GM23338 (cell line): ENCODE data around the gene PAX3. TPM values are rescaled to one million over a fixed set of nuclear protein-coding genes. Genes with fewer than 3 reads are reported as not detected.

Source experiments
- ATAC-seq: fragments of 200-7000 bp; cut with Tn5 transposase; 3 replicates; pipeline ENCODE4 v1.9.1; 2020
- DNase-seq: peaks from one replicate; pipeline ENCODE4 v3.0.0-alpha.2; 2015; ENCODE audit warnings: low spot score
- H2AFZ ChIP-seq: fragments of 200-600 bp; sonication (generic); 2 replicates; pipeline ENCODE4 v1.8.0; 2016; ENCODE audit warnings: antibody characterized with exemption, mild to moderate bottlenecking, moderate library complexity
- H3F3A ChIP-seq: fragments of 200-600 bp; sonication (generic); replicated peaks from 2 replicates; pipeline ENCODE4 v1.8.0; 2017; ENCODE audit warnings: antibody characterized with exemption, mixed run types, low read depth
- H3K27ac ChIP-seq: fragments of 200-600 bp; sonication (generic); 2 replicates; pipeline ENCODE4 v1.6.1; 2016; ENCODE audit warnings: low read depth
- H3K27me3 ChIP-seq: fragments of 200-600 bp; sonication (generic); 2 replicates; pipeline ENCODE4 v1.8.0; 2016; ENCODE audit warnings: mild to moderate bottlenecking, mixed run types, moderate library complexity; ENCODE audit not compliant: insufficient read depth
- H3K36me3 ChIP-seq: fragments of 200-600 bp; sonication (generic); 2 replicates; pipeline ENCODE4 v1.8.0; 2016; ENCODE audit warnings: mild to moderate bottlenecking; ENCODE audit not compliant: insufficient read depth
- H3K4me1 ChIP-seq: fragments of 200-600 bp; sonication (generic); 2 replicates; pipeline ENCODE4 v1.8.0; 2016; ENCODE audit warnings: mild to moderate bottlenecking, moderate library complexity; ENCODE audit not compliant: insufficient read depth
- H3K4me2 ChIP-seq: fragments of 200-600 bp; sonication (generic); 2 replicates; pipeline ENCODE4 v1.7.1; 2017; ENCODE audit warnings: mixed run types
- H3K4me3 ChIP-seq: fragments of 200-600 bp; sonication (generic); 2 replicates; pipeline ENCODE4 v1.6.1; 2016; ENCODE audit warnings: mixed run types
- H3K79me2 ChIP-seq: fragments of 200-600 bp; sonication (generic); replicated peaks from 2 replicates; pipeline ENCODE4 v1.8.0; 2017; ENCODE audit warnings: mild to moderate bottlenecking; ENCODE audit not compliant: insufficient read depth
- H3K9me2 ChIP-seq: fragments of 200-600 bp; sonication (generic); 2 replicates; pipeline ENCODE4 v1.8.0; 2017; ENCODE audit not compliant: insufficient read depth
- H4K20me1 ChIP-seq: fragments of 200-600 bp; sonication (generic); replicated peaks from 2 replicates; pipeline ENCODE4 v1.8.0; 2017; ENCODE audit warnings: mild to moderate bottlenecking; ENCODE audit not compliant: insufficient read depth
- H3K27ac Mint-ChIP-seq: 2 replicates; pipeline ENCODE4 v1.8.0; 2020; ENCODE audit warnings: inconsistent platforms, mild to moderate bottlenecking, moderate library complexity, mixed read lengths
- H3K27me3 Mint-ChIP-seq: 3 replicates; pipeline ENCODE4 v1.8.0; 2022; ENCODE audit warnings: low read depth, mild to moderate bottlenecking, moderate library complexity, mixed read lengths, inconsistent platforms; ENCODE audit not compliant: insufficient read depth, poor library complexity
- H3K36me3 Mint-ChIP-seq: 3 replicates; pipeline ENCODE4 v1.8.0; 2021; ENCODE audit warnings: low read depth, mild to moderate bottlenecking, inconsistent platforms, moderate library complexity, mixed read lengths
- H3K4me1 Mint-ChIP-seq: 3 replicates; pipeline ENCODE4 v1.8.0; 2020; ENCODE audit warnings: mild to moderate bottlenecking, inconsistent platforms, mixed read lengths
- H3K4me3 Mint-ChIP-seq: 3 replicates; pipeline ENCODE4 v1.8.0; 2021; ENCODE audit warnings: moderate library complexity, mild to moderate bottlenecking, inconsistent platforms, mixed read lengths
- H3K9me3 Mint-ChIP-seq: 3 replicates; pipeline ENCODE4 v1.8.0; 2020; ENCODE audit warnings: moderate library complexity, mild to moderate bottlenecking, inconsistent platforms, mixed read lengths
- CREB1 ChIP-seq: fragments of 250-450 bp; sonication (Bioruptor Pico); IDR thresholded peaks from 2 replicates; pipeline ENCODE4 v1.5.0; 2020; ENCODE audit warnings: low read depth, mild to moderate bottlenecking, moderate library complexity
- CTCF ChIP-seq, 2 experiments: fragments of 200-600 bp in 1 of 2; sonication (generic) in 1 of 2; conservative IDR thresholded peaks; 2 replicates each; pipeline versions ENCODE4 v1.5.1 to v1.6.1; 2016 to 2017; ENCODE audit warnings: antibody characterized with exemption in 2 of 2, low read depth in 2 of 2, mild to moderate bottlenecking in 2 of 2, moderate library complexity in 1 of 2
- ETS1 ChIP-seq: IDR thresholded peaks from 2 replicates; pipeline ENCODE4 v1.6.1; 2016; ENCODE audit warnings: antibody characterized with exemption
- EZH2 ChIP-seq: fragments of 200-600 bp; sonication (generic); IDR thresholded peaks from one replicate; pipeline ENCODE4 v1.8.0; 2017; ENCODE audit warnings: antibody characterized with exemption, mild to moderate bottlenecking, low read depth; ENCODE audit not compliant: unreplicated experiment
- EZH2phosphoT487 ChIP-seq: fragments of 200-600 bp; sonication (generic); IDR thresholded peaks from one replicate; pipeline ENCODE4 v1.8.1; 2018; ENCODE audit warnings: antibody characterized with exemption; ENCODE audit not compliant: unreplicated experiment
- JUNB ChIP-seq: IDR thresholded peaks from one replicate; pipeline ENCODE4 v1.6.1; 2016; ENCODE audit warnings: antibody characterized with exemption; ENCODE audit not compliant: unreplicated experiment
- NANOG ChIP-seq: IDR thresholded peaks from 2 replicates; pipeline ENCODE4 v1.6.1; 2016; ENCODE audit warnings: antibody characterized with exemption, borderline replicate concordance
- POLR2AphosphoS5 ChIP-seq: IDR thresholded peaks from 2 replicates; pipeline ENCODE4 v1.6.1; 2016; ENCODE audit warnings: antibody characterized with exemption, low read depth
- STAT1 ChIP-seq: IDR thresholded peaks from one replicate; pipeline ENCODE4 v1.6.1; 2016; ENCODE audit warnings: antibody characterized with exemption; ENCODE audit not compliant: unreplicated experiment
- ZNF114 ChIP-seq: fragments of 250-450 bp; sonication (Bioruptor Pico); IDR thresholded peaks from 2 replicates; pipeline ENCODE4 v1.5.0; 2020; ENCODE audit warnings: mild to moderate bottlenecking, moderate library complexity
- ZNF331 ChIP-seq: fragments of 250-450 bp; sonication (Bioruptor Pico); IDR thresholded peaks from 2 replicates; pipeline ENCODE4 v1.5.0; 2020; ENCODE audit warnings: low read depth, mild to moderate bottlenecking, moderate library complexity
- polyA plus RNA-seq: library from polyadenylated mRNA; unstranded; fragments of >200 nt; fragmentation: Nextera tagmentation; extraction: Ambion mirVana; gene quantifications from 2 replicates; pipeline ENCODE4 v1.2.1, GENCODE V29; 2016
- total RNA-seq: library from RNA; depleted of rRNA; stranded (reverse); fragments of >200 nt; shearing (Covaris generic); gene quantifications from 2 replicates; pipeline ENCODE4 v1.2.3, GENCODE V29; 2014
- TF ChIP-seq, protein P1 (sequence below): fragments of 250-450 bp; sonication (Bioruptor Pico); IDR thresholded peaks from 2 replicates; pipeline ENCODE4 v1.5.0; 2020; ENCODE audit warnings: mild to moderate bottlenecking, moderate library complexity
- TF ChIP-seq, protein P2 (sequence below): IDR thresholded peaks from one replicate; pipeline ENCODE4 v1.6.1; 2018; ENCODE audit warnings: antibody characterized with exemption; ENCODE audit not compliant: unreplicated experiment

PAX3 gene
- total and polyA plus RNA-seq, 2 experiments from 2014 or later, result not detected

DNA sequence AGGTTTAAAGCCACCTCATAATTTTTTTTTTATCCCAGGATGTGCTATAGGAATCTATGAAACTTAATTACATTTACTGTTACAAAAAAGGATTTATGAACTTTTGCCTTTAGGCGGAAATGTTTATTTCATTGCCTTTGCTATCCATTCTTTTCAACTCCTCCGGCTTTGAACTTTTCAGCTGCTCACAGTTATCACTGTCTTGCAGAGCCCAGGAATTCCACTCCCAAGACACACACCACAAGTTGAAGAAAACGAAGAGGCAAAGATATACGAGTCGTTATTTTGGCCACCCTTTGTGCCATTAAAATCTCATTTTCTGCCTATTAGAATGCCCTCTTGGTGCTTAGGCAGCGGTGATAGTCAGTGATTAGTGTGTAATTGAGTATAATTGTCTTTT lies 80.0 kb downstream of the PAX3 start:
- DNase-seq (no peak), ATAC-seq (no peak)
- H3K27ac Mint-ChIP-seq, result no peak overlapping the region
- no peaks in the 10 kb centered on the region for H3F3A ChIP-seq
- H3K27me3 Mint-ChIP-seq, result no peaks in the 10 kb centered on the region
- H3K36me3 ChIP-seq, result no peaks in the 10 kb centered on the region
- TF ChIP-seq CTCF (conservative IDR thresholded peaks at IDR 0.05; ENCODE audit: low read depth in 2 of 2) (no peak), JUNB (no peak), ZNF331 (CRISPR knock-in tag) (no peak), NANOG (no peak), EZH2 (no peak), CREB1 (CRISPR knock-in tag) (no peak), STAT1 (no peak), ZNF114 (CRISPR knock-in tag) (no peak), EZH2phosphoT487 (no peak), POLR2AphosphoS5 (no peak), ETS1 (no peak)
- TF ChIP-seq, protein P1, sequence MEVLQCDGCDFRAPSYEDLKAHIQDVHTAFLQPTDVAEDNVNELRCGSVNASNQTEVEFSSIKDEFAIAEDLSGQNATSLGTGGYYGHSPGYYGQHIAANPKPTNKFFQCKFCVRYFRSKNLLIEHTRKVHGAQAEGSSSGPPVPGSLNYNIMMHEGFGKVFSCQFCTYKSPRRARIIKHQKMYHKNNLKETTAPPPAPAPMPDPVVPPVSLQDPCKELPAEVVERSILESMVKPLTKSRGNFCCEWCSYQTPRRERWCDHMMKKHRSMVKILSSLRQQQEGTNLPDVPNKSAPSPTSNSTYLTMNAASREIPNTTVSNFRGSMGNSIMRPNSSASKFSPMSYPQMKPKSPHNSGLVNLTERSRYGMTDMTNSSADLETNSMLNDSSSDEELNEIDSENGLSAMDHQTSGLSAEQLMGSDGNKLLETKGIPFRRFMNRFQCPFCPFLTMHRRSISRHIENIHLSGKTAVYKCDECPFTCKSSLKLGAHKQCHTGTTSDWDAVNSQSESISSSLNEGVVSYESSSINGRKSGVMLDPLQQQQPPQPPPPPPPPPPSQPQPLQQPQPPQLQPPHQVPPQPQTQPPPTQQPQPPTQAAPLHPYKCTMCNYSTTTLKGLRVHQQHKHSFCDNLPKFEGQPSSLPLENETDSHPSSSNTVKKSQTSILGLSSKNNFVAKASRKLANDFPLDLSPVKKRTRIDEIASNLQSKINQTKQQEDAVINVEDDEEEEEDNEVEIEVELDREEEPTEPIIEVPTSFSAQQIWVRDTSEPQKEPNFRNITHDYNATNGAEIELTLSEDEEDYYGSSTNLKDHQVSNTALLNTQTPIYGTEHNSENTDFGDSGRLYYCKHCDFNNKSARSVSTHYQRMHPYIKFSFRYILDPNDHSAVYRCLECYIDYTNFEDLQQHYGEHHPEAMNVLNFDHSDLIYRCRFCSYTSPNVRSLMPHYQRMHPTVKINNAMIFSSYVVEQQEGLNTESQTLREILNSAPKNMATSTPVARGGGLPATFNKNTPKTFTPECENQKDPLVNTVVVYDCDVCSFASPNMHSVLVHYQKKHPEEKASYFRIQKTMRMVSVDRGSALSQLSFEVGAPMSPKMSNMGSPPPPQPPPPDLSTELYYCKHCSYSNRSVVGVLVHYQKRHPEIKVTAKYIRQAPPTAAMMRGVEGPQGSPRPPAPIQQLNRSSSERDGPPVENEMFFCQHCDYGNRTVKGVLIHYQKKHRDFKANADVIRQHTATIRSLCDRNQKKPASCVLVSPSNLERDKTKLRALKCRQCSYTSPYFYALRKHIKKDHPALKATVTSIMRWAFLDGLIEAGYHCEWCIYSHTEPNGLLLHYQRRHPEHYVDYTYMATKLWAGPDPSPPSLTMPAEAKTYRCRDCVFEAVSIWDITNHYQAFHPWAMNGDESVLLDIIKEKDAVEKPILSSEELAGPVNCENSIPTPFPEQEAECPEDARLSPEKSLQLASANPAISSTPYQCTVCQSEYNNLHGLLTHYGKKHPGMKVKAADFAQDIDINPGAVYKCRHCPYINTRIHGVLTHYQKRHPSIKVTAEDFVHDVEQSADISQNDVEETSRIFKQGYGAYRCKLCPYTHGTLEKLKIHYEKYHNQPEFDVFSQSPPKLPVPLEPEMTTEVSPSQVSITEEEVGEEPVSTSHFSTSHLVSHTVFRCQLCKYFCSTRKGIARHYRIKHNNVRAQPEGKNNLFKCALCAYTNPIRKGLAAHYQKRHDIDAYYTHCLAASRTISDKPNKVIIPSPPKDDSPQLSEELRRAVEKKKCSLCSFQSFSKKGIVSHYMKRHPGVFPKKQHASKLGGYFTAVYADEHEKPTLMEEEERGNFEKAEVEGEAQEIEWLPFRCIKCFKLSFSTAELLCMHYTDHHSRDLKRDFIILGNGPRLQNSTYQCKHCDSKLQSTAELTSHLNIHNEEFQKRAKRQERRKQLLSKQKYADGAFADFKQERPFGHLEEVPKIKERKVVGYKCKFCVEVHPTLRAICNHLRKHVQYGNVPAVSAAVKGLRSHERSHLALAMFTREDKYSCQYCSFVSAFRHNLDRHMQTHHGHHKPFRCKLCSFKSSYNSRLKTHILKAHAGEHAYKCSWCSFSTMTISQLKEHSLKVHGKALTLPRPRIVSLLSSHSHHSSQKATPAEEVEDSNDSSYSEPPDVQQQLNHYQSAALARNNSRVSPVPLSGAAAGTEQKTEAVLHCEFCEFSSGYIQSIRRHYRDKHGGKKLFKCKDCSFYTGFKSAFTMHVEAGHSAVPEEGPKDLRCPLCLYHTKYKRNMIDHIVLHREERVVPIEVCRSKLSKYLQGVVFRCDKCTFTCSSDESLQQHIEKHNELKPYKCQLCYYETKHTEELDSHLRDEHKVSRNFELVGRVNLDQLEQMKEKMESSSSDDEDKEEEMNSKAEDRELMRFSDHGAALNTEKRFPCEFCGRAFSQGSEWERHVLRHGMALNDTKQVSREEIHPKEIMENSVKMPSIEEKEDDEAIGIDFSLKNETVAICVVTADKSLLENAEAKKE (CRISPR knock-in tag), result no peak
- TF ChIP-seq, protein P2, sequence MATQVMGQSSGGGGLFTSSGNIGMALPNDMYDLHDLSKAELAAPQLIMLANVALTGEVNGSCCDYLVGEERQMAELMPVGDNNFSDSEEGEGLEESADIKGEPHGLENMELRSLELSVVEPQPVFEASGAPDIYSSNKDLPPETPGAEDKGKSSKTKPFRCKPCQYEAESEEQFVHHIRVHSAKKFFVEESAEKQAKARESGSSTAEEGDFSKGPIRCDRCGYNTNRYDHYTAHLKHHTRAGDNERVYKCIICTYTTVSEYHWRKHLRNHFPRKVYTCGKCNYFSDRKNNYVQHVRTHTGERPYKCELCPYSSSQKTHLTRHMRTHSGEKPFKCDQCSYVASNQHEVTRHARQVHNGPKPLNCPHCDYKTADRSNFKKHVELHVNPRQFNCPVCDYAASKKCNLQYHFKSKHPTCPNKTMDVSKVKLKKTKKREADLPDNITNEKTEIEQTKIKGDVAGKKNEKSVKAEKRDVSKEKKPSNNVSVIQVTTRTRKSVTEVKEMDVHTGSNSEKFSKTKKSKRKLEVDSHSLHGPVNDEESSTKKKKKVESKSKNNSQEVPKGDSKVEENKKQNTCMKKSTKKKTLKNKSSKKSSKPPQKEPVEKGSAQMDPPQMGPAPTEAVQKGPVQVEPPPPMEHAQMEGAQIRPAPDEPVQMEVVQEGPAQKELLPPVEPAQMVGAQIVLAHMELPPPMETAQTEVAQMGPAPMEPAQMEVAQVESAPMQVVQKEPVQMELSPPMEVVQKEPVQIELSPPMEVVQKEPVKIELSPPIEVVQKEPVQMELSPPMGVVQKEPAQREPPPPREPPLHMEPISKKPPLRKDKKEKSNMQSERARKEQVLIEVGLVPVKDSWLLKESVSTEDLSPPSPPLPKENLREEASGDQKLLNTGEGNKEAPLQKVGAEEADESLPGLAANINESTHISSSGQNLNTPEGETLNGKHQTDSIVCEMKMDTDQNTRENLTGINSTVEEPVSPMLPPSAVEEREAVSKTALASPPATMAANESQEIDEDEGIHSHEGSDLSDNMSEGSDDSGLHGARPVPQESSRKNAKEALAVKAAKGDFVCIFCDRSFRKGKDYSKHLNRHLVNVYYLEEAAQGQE, result no peak
- H3K27me3 ChIP-seq, result no peaks in the 10 kb centered on the region
- no peaks in the 10 kb centered on the region for H3K9me3 Mint-ChIP-seq
- H3K9me2 ChIP-seq, result no peaks in the 10 kb centered on the region
- H4K20me1 ChIP-seq, result no peaks in the 10 kb centered on the region
- no peak overlapping the region for H2AFZ ChIP-seq
- no peak overlapping the region for H3K4me2 ChIP-seq
- H3K4me3 ChIP-seq, result no peak overlapping the region
- no peaks in the 10 kb centered on the region for H3K4me1 Mint-ChIP-seq
- H3K4me1 ChIP-seq, result no peaks in the 10 kb centered on the region; the same call in 1 of the 2 replicates
- no peaks in the 10 kb centered on the region for H3K79me2 ChIP-seq
- H3K4me3 Mint-ChIP-seq, result no peak overlapping the region
- H3K27ac ChIP-seq, result no peak overlapping the region
- H3K36me3 Mint-ChIP-seq, result no peaks in the 10 kb centered on the region
